PFSK-1 (cell line): ENCODE data around the gene GALNT18.

Source experiments
- POLR2AphosphoS5 ChIP-seq: IDR thresholded peaks from 2 replicates; pipeline ENCODE4 v1.6.1; 2012; ENCODE audit warnings: low read depth, mild to moderate bottlenecking, control low read depth, low read length, moderate library complexity
- SIN3A ChIP-seq: IDR thresholded peaks from 2 replicates; pipeline ENCODE4 v1.6.1; 2012; ENCODE audit warnings: mild to moderate bottlenecking, low read length, moderate library complexity, borderline replicate concordance; ENCODE audit not compliant: insufficient read depth

DNA sequence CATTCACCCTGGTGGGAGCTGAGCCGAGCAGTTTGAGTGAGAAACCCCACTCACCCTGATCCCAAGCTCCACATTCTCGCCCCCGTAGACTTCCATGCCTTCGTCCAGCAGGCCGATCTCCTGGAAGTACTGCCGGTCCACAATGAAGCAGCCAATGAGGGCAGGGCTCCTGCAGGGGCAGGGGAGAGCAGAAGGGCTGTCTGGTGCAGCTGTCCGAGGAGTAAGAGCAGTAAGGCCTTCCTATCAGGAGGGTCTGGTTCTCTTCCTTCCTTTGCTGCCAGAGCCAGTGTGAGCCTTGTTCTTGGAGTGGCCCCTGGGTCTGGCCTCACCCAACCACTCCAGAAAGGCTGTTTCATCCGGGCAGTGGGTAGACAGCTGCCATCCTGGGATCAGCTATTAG is 249.3 kb downstream of the GALNT18 start:
- no peak for TF ChIP-seq POLR2AphosphoS5
- TF ChIP-seq SIN3A = no peak
